Measurements from ENCODE around the gene NKIRAS1. TPM values are rescaled to one million over a fixed set of nuclear protein-coding genes. Genes with fewer than 3 reads are reported as not detected.

NKIRAS1 gene
- total RNA-seq, 1 donor from 2014 or later: 8.5 TPM

GRCh38 chr3:23940775-23941174, 24.0 kb upstream of the NKIRAS1 start:
- Mint-ChIP-seq H3K4me1 (ENCODE audit: low read depth) (peaks cover 10% of the 10 kb centered on the region), H3K36me3 (ENCODE audit: insufficient read depth) (no peaks in the 10 kb centered on the region), H3K27ac (no peak overlapping the region), H3K27me3 (no peaks in the 10 kb centered on the region), H3K9me3 (ENCODE audit: low read depth) (no peaks in the 10 kb centered on the region), H3K4me3 (ENCODE audit: low read depth) (no peak overlapping the region)
- no peak for TF ChIP-seq CTCF (IDR thresholded peaks at IDR 0.05; ENCODE audit: unreplicated experiment)
- no peak for DNase-seq (ENCODE audit: low spot score, unreplicated experiment)

- DNase-seq (ENCODE audit: low spot score, unreplicated experiment): no peak
- Mint-ChIP-seq H3K9me3 (ENCODE audit: low read depth) (no peaks in the 10 kb centered on the region), H3K36me3 (ENCODE audit: insufficient read depth) (no peaks in the 10 kb centered on the region)
Observed at GRCh38 chr3:23938688-23939087, 21.9 kb upstream of the NKIRAS1 start.

GRCh38 chr3:23937296-23937695, 20.5 kb upstream of the NKIRAS1 start:
- TF ChIP-seq CTCF (IDR thresholded peaks at IDR 0.05; ENCODE audit: unreplicated experiment): no peak
- H3K4me3 Mint-ChIP-seq (ENCODE audit: low read depth): no peak overlapping the region
- H3K4me1 Mint-ChIP-seq (ENCODE audit: low read depth): peaks cover 1% of the 10 kb centered on the region
- no peaks in the 10 kb centered on the region for H3K27me3 Mint-ChIP-seq
- no peak overlapping the region for H3K27ac Mint-ChIP-seq
- no peaks in the 10 kb centered on the region for H3K9me3 Mint-ChIP-seq (ENCODE audit: low read depth)
- H3K36me3 Mint-ChIP-seq (ENCODE audit: insufficient read depth): no peaks in the 10 kb centered on the region
- no peak for DNase-seq (ENCODE audit: low spot score, unreplicated experiment)

More at GRCh38 chr3:23938688-23939087, 21.9 kb upstream of the NKIRAS1 start:
- Mint-ChIP-seq H3K4me3 (ENCODE audit: low read depth) (no peak overlapping the region), H3K27me3 (no peaks in the 10 kb centered on the region), H3K27ac (no peak overlapping the region), H3K4me1 (ENCODE audit: low read depth) (peaks cover 1% of the 10 kb centered on the region)
- TF ChIP-seq CTCF (IDR thresholded peaks at IDR 0.05; ENCODE audit: unreplicated experiment): no peak

- Mint-ChIP-seq H3K4me1 (ENCODE audit: low read depth) (peaks cover 1% of the 10 kb centered on the region), H3K27me3 (no peaks in the 10 kb centered on the region), H3K27ac (no peak overlapping the region), H3K4me3 (ENCODE audit: low read depth) (no peak overlapping the region), H3K36me3 (ENCODE audit: insufficient read depth) (no peaks in the 10 kb centered on the region), H3K9me3 (ENCODE audit: low read depth) (no peaks in the 10 kb centered on the region)
- no peak for DNase-seq (ENCODE audit: low spot score, unreplicated experiment)
- no peak for TF ChIP-seq CTCF (IDR thresholded peaks at IDR 0.05; ENCODE audit: unreplicated experiment)
Observed at GRCh38 chr3:23934253-23934652, 17.5 kb upstream of the NKIRAS1 start.

GRCh38 chr3:23932571-23932970, 15.8 kb upstream of the NKIRAS1 start:
- no peak overlapping the region for H3K4me3 Mint-ChIP-seq (ENCODE audit: low read depth)
- peaks cover 6% of the 10 kb centered on the region for H3K4me1 Mint-ChIP-seq (ENCODE audit: low read depth)
- TF ChIP-seq CTCF (IDR thresholded peaks at IDR 0.05; ENCODE audit: unreplicated experiment): no peak
- H3K9me3 Mint-ChIP-seq (ENCODE audit: low read depth): no peaks in the 10 kb centered on the region
- H3K27ac Mint-ChIP-seq: no peak overlapping the region
- H3K36me3 Mint-ChIP-seq (ENCODE audit: insufficient read depth): no peaks in the 10 kb centered on the region
- DNase-seq (ENCODE audit: low spot score, unreplicated experiment): no peak
- no peaks in the 10 kb centered on the region for H3K27me3 Mint-ChIP-seq
